ENCODE results near the gene ZNF641.

The ZNF641 gene

DNA sequence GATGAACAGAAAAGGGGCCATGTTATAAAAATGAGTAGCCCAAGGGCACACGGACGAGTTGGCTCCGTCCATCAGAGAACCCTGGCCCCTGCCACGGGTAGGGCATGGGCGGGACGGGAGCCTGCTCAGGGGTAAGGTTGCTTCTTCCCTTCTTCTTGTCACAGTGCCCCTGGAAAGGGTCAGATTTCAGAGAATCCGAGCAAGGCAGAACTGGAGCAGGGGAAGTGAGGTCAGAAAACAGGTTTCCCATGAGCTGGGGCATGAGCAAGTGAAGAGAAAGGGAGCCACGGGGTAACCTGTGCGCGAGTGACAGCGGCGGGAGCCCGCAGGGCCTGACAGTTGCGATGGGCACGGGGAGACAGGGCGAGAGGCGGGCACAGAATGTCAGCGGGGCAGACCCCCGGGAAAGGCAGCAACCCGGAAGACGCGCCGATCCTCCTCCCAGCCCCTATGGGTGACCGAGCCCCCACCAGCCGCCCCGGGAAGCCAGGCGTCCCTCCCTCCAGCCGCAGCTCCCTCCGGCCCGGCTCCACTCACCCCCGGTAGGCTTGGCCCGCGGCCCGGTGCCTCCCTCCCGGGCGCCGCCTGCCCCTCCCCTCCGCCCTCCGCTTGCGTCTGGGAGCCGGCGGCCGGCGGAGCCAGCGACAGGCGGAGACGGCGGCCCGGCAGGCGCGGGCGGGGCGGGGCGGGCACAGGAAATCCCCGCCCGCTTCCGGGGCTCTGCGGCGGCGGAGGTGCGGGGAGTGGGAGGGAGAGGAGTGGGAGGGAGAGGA, at the start of gene ZNF641:
Gene ZNF641, minus strand, starts transcription at position 671 of the 773 bp plus-strand sequence. CDS start 2,829 bp downstream, outside the sequence.
- Histone ChIP-seq H3K9me3 (replicated peaks; ENCODE audit: insufficient read depth, low read length) (no peaks in the 10 kb centered on the region), H3K4me1 (ENCODE audit: low read length) (no peaks in the 10 kb centered on the region; the same call in 1 of the 2 replicates), H3F3A (ENCODE audit: insufficient read depth, low read length) (0 out of 2 replicates have a peak, but pooled peaks cover 17% of the 10 kb centered on the region), H3K9me2 (replicated peaks; ENCODE audit: insufficient read depth, low read length) (no peaks in the 10 kb centered on the region), H2AFZ (ENCODE audit: low read length) (peak within 1 kb of the TSS; percentile 91), H3K27ac (ENCODE audit: low read length) (peak within 1 kb of the TSS; percentile 27; the same call in 1 of the 2 replicates), H3K36me3 (replicated peaks; ENCODE audit: insufficient read depth, low read length) (no peaks in the 10 kb centered on the region), H4K20me1 (ENCODE audit: insufficient read depth, low read length) (no peaks in the 10 kb centered on the region), H3K27me3 (replicated peaks; ENCODE audit: insufficient read depth, low read length) (no peaks in the 10 kb centered on the region), H3K4me2 (ENCODE audit: low read depth, low read length) (peak within 1 kb of the TSS; percentile 92), H3K79me2 (ENCODE audit: low read length) (no peaks in the 10 kb centered on the region), H3K9ac (ENCODE audit: low read length) (peak within 1 kb of the TSS; percentile 68), H3K4me3 (ENCODE audit: low read length) (peak within 1 kb of the TSS; percentile 73)
- TF ChIP-seq, protein P1, sequence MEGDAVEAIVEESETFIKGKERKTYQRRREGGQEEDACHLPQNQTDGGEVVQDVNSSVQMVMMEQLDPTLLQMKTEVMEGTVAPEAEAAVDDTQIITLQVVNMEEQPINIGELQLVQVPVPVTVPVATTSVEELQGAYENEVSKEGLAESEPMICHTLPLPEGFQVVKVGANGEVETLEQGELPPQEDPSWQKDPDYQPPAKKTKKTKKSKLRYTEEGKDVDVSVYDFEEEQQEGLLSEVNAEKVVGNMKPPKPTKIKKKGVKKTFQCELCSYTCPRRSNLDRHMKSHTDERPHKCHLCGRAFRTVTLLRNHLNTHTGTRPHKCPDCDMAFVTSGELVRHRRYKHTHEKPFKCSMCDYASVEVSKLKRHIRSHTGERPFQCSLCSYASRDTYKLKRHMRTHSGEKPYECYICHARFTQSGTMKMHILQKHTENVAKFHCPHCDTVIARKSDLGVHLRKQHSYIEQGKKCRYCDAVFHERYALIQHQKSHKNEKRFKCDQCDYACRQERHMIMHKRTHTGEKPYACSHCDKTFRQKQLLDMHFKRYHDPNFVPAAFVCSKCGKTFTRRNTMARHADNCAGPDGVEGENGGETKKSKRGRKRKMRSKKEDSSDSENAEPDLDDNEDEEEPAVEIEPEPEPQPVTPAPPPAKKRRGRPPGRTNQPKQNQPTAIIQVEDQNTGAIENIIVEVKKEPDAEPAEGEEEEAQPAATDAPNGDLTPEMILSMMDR (IDR thresholded peaks at IDR 0.05; ENCODE audit: low read length), result no peak
- TF ChIP-seq EZH2 (optimal IDR thresholded peaks at IDR 0.05; ENCODE audit: low read depth, low read length) (no peak), EZH2phosphoT487 (IDR thresholded peaks at IDR 0.05; ENCODE audit: low read length) (no peak)
- DNase-seq, result peak; percentile 82

DNA sequence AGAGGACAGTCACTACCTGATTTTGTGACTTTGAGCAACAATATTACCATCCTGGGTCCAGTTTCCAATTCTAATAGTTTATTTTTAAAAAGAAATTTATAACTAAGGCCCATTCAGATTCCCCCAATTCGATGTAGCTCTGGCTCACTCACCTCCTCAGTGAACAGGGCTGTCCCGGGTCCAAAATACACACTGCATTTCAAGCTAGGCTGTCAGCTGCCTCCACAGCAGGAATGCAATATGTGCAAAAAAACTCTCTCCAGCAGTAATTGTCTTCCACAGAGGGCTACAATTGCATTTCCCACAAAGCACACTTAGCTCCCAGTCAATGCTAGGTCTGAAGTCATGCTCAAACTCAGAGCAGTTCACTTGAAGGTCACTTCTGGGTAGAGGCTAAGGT, 39.3 kb upstream of the ZNF641 start:
- Histone ChIP-seq H3K9me2 (replicated peaks; ENCODE audit: insufficient read depth, low read length) (no peaks in the 10 kb centered on the region), H3F3A (ENCODE audit: insufficient read depth, low read length) (no peaks in the 10 kb centered on the region), H3K36me3 (replicated peaks; ENCODE audit: insufficient read depth, low read length) (no peaks in the 10 kb centered on the region), H3K4me1 (ENCODE audit: low read length) (no peaks in the 10 kb centered on the region; the same call in 1 of the 2 replicates), H3K9me3 (replicated peaks; ENCODE audit: insufficient read depth, low read length) (no peaks in the 10 kb centered on the region), H2AFZ (ENCODE audit: low read length) (no peak overlapping the region), H3K9ac (ENCODE audit: low read length) (no peak overlapping the region), H3K27ac (ENCODE audit: low read length) (no peak overlapping the region), H3K27me3 (replicated peaks; ENCODE audit: insufficient read depth, low read length) (no peaks in the 10 kb centered on the region), H4K20me1 (ENCODE audit: insufficient read depth, low read length) (no peaks in the 10 kb centered on the region), H3K79me2 (ENCODE audit: low read length) (no peaks in the 10 kb centered on the region), H3K4me3 (ENCODE audit: low read length) (no peak overlapping the region), H3K4me2 (ENCODE audit: low read depth, low read length) (no peak overlapping the region)
- DNase-seq, result no peak
- TF ChIP-seq EZH2 (optimal IDR thresholded peaks at IDR 0.05; ENCODE audit: low read depth, low read length), result no peak
- no peak for TF ChIP-seq EZH2phosphoT487 (IDR thresholded peaks at IDR 0.05; ENCODE audit: low read length)
- TF ChIP-seq, protein P1 (IDR thresholded peaks at IDR 0.05; ENCODE audit: low read length), result no peak

DNA sequence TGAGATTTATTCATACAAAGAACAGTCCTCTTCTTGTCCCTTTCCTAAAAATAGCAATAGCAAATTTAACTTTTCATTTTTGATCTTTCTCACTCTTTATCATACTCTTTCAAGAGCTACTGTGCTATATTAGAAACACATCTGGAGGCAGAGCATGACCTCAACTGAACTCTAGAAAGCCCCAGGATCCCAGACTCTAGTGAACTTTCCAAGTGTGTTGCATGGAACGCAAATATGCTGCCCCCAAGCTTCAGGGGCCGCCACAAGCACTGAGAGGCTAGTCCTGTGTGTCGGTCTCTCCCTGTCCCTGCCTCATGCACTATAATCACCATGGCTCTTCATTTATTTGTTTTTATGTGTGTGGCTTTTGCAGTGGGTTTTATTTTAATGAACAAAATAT, 38.7 kb upstream of the ZNF641 start:
- Histone ChIP-seq H3K4me2 (ENCODE audit: low read depth, low read length) (no peak overlapping the region), H3K4me1 (ENCODE audit: low read length) (no peaks in the 10 kb centered on the region; the same call in 1 of the 2 replicates), H3K9ac (ENCODE audit: low read length) (no peak overlapping the region)

More for the DNA sequence above, 38.7 kb upstream of the ZNF641 start:
- no peak for TF ChIP-seq EZH2 (optimal IDR thresholded peaks at IDR 0.05; ENCODE audit: low read depth, low read length)
- TF ChIP-seq, protein P1 (IDR thresholded peaks at IDR 0.05; ENCODE audit: low read length), result no peak
- H2AFZ ChIP-seq (ENCODE audit: low read length), result no peak overlapping the region
- no peaks in the 10 kb centered on the region for H3K9me3 ChIP-seq (replicated peaks; ENCODE audit: insufficient read depth, low read length)
- H3K9me2 ChIP-seq (replicated peaks; ENCODE audit: insufficient read depth, low read length), result no peaks in the 10 kb centered on the region
- no peaks in the 10 kb centered on the region for H3K36me3 ChIP-seq (replicated peaks; ENCODE audit: insufficient read depth, low read length)
- H4K20me1 ChIP-seq (ENCODE audit: insufficient read depth, low read length), result no peaks in the 10 kb centered on the region
- H3K79me2 ChIP-seq (ENCODE audit: low read length), result no peaks in the 10 kb centered on the region
- H3K27me3 ChIP-seq (replicated peaks; ENCODE audit: insufficient read depth, low read length), result no peaks in the 10 kb centered on the region
- DNase-seq, result no peak
- no peak overlapping the region for H3K27ac ChIP-seq (ENCODE audit: low read length)
- no peaks in the 10 kb centered on the region for H3F3A ChIP-seq (ENCODE audit: insufficient read depth, low read length)
- H3K4me3 ChIP-seq (ENCODE audit: low read length), result no peak overlapping the region

Measured in MM.1S (cell line).